Left lung (tissue), 10 donors: Measurements from ENCODE around the gene TJP2. TPM values are rescaled to one million over a fixed set of nuclear protein-coding genes. Genes with fewer than 3 reads are reported as not detected.

Experiments
- ATAC-seq: fragments of 200-7000 bp; cut with Tn5 transposase; one replicate; pipeline ENCODE4 v1.9.1; 2020; ENCODE audit warnings: moderate library complexity
- DNase-seq, 4 donors: peaks; one replicate each; pipeline ENCODE4 v3.0.0-alpha.2; 2013 to 2020
- H3K27ac ChIP-seq, 2 donors: fragments of 200-600 bp; sonication (generic) in 1 of 2; one replicate each; pipeline versions ENCODE4 v1.5.0 to v1.8.0; 2020 to 2021
- H3K27me3 ChIP-seq, 2 donors: fragments of 200-600 bp; sonication (generic) in 1 of 2; one replicate each; pipeline versions ENCODE4 v1.5.0 to v1.8.0; 2020 to 2021
- H3K36me3 ChIP-seq, 2 donors: fragments of 200-600 bp; sonication (generic) in 1 of 2; one replicate each; pipeline versions ENCODE4 v1.5.0 to v1.8.0; 2020 to 2021
- H3K4me1 ChIP-seq, 2 donors: fragments of 200-600 bp; one replicate each; pipeline ENCODE4 v1.8.0; 2021
- H3K4me3 ChIP-seq, 2 donors: fragments of 200-600 bp; sonication (generic) in 1 of 2; one replicate each; pipeline versions ENCODE4 v1.5.0 to v1.8.0; 2020 to 2021; ENCODE audit warnings: mild to moderate bottlenecking in 1 of 2
- H3K9me3 ChIP-seq, 2 donors: fragments of 200-600 bp; sonication (generic) in 1 of 2; one replicate each; pipeline versions ENCODE4 v1.5.0 to v1.8.0; 2020 to 2021
- intact Hi-C, 2 donors: fragments of 100-400 bp; cut with DNase I; formaldehyde crosslinking; loops; one replicate each; pipeline versions ENCODE4 v1.11.2 to v1.14.2; 2022
- polyA plus RNA-seq, 6 donors: library from polyadenylated mRNA; unstranded; fragments of 120-200 nt; gene quantifications; one replicate each; pipeline ENCODE4 v1.2.1, GENCODE V29; 2013; ENCODE audit not compliant: insufficient read length in 6 of 6
- total RNA-seq, 2 donors: library from RNA; stranded (reverse); fragmentation: NEBNext Ultra II Directional; extraction: Animal tissue kit (Norgen Biotek cat#: 25700); gene quantifications; one replicate each; pipeline ENCODE4 v1.2.1, GENCODE V29; 2021
- TF ChIP-seq, protein P1 (sequence below), 2 donors: fragments of 200-600 bp; sonication (generic) in 1 of 2; IDR thresholded peaks; one replicate each; pipeline versions ENCODE4 v1.5.0 to v1.8.0; 2021; ENCODE audit warnings: antibody characterized with exemption in 2 of 2
- donor health status: DM: no; HTN: yes; CAD: no.
- donor health status: DM: no; HTN: no; CAD: no.

TJP2 gene
- total and polyA plus RNA-seq, 8 donors, result 93.0 to 139 (median 114) TPM

DNA sequence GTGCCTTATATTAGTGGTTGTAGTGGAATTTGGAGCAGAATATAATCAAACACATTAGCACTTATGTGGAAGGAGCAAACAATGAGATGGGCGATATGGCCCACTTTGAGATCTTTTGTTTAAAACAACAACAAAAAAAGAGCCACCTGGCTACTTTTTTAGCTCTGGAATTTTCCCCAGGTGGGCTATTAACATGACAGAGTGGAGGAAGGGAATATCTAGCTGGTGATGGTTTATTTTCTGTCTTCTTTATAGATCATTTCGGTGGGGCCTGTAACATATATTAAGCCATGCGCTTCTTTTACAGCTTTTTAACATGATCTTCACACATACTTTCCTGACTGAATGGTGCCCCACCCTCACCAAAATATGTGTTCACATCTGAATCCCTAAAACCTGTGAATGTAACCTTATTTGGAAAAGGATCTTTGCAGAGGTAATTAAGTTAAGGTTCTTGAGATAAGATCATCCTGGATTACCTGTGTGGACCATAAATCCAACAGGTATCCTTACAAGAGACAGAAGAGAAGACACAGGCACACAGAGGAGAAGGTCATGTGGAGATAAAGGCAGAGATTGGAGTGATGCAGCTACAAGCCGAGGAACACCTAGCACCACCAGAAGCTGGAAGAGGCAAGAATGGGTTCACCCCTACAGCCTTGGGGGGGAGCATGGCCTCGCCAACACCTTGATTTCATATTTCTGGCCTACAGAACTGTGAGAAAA is 134.3 kb downstream of the TJP2 start:
- no peak for ATAC-seq
- TF ChIP-seq, protein P1, sequence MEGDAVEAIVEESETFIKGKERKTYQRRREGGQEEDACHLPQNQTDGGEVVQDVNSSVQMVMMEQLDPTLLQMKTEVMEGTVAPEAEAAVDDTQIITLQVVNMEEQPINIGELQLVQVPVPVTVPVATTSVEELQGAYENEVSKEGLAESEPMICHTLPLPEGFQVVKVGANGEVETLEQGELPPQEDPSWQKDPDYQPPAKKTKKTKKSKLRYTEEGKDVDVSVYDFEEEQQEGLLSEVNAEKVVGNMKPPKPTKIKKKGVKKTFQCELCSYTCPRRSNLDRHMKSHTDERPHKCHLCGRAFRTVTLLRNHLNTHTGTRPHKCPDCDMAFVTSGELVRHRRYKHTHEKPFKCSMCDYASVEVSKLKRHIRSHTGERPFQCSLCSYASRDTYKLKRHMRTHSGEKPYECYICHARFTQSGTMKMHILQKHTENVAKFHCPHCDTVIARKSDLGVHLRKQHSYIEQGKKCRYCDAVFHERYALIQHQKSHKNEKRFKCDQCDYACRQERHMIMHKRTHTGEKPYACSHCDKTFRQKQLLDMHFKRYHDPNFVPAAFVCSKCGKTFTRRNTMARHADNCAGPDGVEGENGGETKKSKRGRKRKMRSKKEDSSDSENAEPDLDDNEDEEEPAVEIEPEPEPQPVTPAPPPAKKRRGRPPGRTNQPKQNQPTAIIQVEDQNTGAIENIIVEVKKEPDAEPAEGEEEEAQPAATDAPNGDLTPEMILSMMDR (IDR thresholded peaks at IDR 0.05), result no peak

DNA sequence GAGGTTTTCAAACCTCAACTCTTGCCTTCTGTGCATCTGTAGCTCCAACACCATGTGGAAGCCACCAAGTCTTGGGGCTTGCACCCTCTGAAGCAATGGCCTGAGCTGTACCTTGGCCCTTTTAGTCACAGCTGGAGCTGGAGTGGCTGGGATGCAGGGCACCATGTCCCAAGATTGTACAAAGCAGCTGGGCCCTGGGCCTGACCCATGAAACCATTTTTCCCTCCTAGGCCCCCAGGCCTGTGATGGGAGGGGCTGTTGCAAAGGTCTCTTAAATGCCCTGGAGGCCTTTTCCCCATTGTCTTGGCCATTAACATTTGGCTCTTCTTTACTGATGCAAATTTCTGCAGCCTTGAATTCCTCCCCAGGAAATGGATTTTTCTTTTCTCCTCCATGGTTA is 139.1 kb downstream of the TJP2 start:
- ATAC-seq (no peak), DNase-seq (no peak)
- Histone ChIP-seq H3K9me3 (peaks cover 0 to 16% of the 10 kb centered on the region in 2 donors), H3K4me1 (peaks cover 0 to 2% of the 10 kb centered on the region in 2 donors), H3K27ac (no peak overlapping the region), H3K4me3 (no peak overlapping the region), H3K36me3 (no peaks in the 10 kb centered on the region), H3K27me3 (no peaks in the 10 kb centered on the region)
- intact Hi-C loops, result no loop called here
- TF ChIP-seq, protein P1 (IDR thresholded peaks at IDR 0.05), result no peak

More for the DNA sequence above, 134.3 kb downstream of the TJP2 start:
- no peak for DNase-seq
- Histone ChIP-seq H3K27me3 (no peaks in the 10 kb centered on the region), H3K9me3 (peaks cover 0 to 10% of the 10 kb centered on the region in 2 donors), H3K4me1 (peaks cover 0 to 4% of the 10 kb centered on the region in 2 donors), H3K4me3 (no peak overlapping the region), H3K27ac (peak overlapping the region; percentile 26 to 67), H3K36me3 (no peaks in the 10 kb centered on the region)
- intact Hi-C loops, result no loop called here

DNA sequence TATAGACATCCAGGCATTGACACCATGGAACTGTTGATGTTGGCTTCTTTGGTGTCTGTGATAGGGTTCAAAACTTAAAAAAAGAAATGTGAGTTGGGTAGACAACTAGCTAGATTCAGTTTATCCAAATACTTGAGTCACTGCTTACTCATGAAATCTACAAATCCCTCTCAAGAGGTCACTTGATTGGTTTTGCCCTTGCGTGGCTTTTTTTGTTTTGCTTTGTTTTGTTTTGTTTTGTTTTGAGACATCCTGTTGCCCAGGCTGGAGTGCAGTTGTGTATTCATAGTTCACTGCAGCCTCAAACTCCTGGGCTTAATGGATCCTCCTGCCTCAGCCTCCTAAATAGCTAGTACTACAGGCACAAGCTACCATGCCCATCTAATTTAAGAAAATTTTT is 140.5 kb downstream of the TJP2 start:
- ATAC-seq (no peak), DNase-seq (no peak)
- Histone ChIP-seq H3K36me3 (no peaks in the 10 kb centered on the region), H3K4me1 (no peaks in the 10 kb centered on the region), H3K4me3 (no peak overlapping the region), H3K9me3 (peaks cover 0 to 16% of the 10 kb centered on the region in 2 donors), H3K27me3 (no peaks in the 10 kb centered on the region), H3K27ac (no peak overlapping the region)
- intact Hi-C loops, result no loop called here
- TF ChIP-seq, protein P1 (IDR thresholded peaks at IDR 0.05), result no peak

DNA sequence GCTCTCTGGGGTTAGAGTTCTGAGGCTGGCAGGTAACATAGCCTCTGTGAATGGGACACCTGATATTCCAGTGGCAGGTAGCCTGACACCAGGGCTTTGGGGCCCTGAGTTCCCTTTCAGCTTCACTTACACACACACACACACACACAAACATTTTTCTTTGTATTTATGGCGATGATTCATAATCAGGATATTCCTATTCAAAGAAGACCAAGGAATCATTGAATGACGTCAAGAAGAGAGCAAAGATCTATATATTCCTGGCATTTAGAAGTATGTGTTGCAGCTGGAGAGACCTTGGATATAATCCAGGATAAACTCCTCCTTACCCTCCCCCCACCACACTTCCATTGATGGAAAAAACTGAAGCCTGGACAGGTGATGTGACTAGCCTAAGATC is 143.0 kb downstream of the TJP2 start:
- no peak overlapping the region for H3K27ac ChIP-seq
- DNase-seq (no peak), ATAC-seq (no peak)
- intact Hi-C loops, result no loop called here
- H3K4me3 ChIP-seq, result no peak overlapping the region
- TF ChIP-seq, protein P1 (IDR thresholded peaks at IDR 0.05), result no peak
- peaks cover 0 to 16% of the 10 kb centered on the region in 2 donors for H3K9me3 ChIP-seq
- H3K4me1 ChIP-seq, result no peaks in the 10 kb centered on the region
- H3K36me3 ChIP-seq, result no peaks in the 10 kb centered on the region
- no peaks in the 10 kb centered on the region for H3K27me3 ChIP-seq

DNA sequence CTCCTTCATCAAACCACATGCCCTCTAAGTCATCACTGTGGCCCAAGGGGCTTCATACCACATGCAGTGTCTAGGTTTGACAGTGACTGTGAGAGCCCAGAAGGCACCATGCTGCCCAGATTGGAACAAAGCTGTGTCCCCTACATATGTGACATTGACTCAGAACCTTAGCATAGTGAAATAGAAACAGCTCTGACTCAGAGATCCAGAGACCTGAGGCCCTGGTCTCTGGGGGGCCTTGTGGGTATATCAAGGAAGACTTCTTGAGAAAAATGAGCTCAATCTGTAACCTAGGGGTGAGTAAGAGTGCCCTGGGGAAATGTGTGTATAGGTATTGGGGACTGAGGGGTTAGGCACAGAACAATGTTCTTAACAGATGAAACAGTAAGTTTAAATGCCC is 143.8 kb downstream of the TJP2 start:
- intact Hi-C loops, result no loop called here
- no peak for ATAC-seq
- TF ChIP-seq, protein P1 (IDR thresholded peaks at IDR 0.05), result no peak

More for the DNA sequence above, 143.8 kb downstream of the TJP2 start:
- Histone ChIP-seq H3K9me3 (peaks cover 0 to 10% of the 10 kb centered on the region in 2 donors), H3K4me3 (no peak overlapping the region), H3K27ac (no peak overlapping the region), H3K4me1 (no peaks in the 10 kb centered on the region), H3K36me3 (no peaks in the 10 kb centered on the region), H3K27me3 (peaks cover 0 to 3% of the 10 kb centered on the region in 2 donors)
- no peak for DNase-seq
